ENCODE results near the gene SELENOS.

The SELENOS gene

GRCh38 chr15:101296418-101297405 lies 19.4 kb upstream of the SELENOS start:
- ATAC-seq, result no peak
- no peak for TF ChIP-seq TSHZ2 (CRISPR knock-in tag; IDR thresholded peaks at IDR 0.05)

DNA sequence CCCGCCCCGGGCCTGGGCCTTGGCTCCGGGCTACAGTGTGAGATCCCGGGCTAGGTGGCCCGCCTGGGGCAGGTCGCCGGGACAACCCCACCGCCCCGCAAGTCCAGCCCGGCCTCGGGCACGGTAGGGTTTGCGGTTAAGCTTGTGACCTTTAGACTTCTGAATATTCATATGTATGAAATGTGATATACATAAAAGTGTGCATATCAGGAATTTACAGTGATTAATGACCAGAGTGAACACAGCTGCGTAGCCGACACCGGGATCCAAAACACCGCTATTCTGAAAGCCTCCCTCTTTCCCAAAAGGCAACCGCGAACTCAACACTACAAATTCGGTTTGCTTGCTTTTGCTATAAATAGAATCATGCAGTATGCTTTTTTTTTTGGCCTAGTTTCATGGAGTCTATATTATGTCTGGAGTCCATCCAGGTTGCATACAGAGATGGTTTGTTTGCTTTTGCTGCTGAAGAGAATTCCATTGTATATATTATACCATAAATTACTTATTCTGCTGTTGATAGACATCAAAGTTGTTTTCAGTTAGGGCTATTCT lies 18.4 kb upstream of the SELENOS start:
- no peak for TF ChIP-seq ZNF8 (CRISPR knock-in tag; IDR thresholded peaks at IDR 0.05)
- TF ChIP-seq ZC3H10 (CRISPR knock-in tag; IDR thresholded peaks at IDR 0.05), result no peak
- no peak for TF ChIP-seq ZNF565 (CRISPR knock-in tag; conservative IDR thresholded peaks at IDR 0.05; ENCODE audit: low read depth)
- TF ChIP-seq, protein P1, sequence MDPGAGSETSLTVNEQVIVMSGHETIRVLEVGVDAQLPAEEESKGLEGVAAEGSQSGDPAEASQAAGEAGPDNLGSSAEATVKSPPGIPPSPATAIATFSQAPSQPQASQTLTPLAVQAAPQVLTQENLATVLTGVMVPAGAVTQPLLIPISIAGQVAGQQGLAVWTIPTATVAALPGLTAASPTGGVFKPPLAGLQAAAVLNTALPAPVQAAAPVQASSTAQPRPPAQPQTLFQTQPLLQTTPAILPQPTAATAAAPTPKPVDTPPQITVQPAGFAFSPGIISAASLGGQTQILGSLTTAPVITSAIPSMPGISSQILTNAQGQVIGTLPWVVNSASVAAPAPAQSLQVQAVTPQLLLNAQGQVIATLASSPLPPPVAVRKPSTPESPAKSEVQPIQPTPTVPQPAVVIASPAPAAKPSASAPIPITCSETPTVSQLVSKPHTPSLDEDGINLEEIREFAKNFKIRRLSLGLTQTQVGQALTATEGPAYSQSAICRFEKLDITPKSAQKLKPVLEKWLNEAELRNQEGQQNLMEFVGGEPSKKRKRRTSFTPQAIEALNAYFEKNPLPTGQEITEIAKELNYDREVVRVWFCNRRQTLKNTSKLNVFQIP (CRISPR knock-in tag; IDR thresholded peaks at IDR 0.05; ENCODE audit: borderline replicate concordance, low read depth), result no peak
- no peak for TF ChIP-seq ZFP3 (CRISPR knock-in tag; IDR thresholded peaks at IDR 0.05)
- no peak for TF ChIP-seq SNAI2 (CRISPR knock-in tag; IDR thresholded peaks at IDR 0.05)
- TF ChIP-seq GLIS3 (CRISPR knock-in tag; IDR thresholded peaks at IDR 0.05), result no peak
- no peak for TF ChIP-seq ARNTL (CRISPR knock-in tag; IDR thresholded peaks at IDR 0.05; ENCODE audit: borderline replicate concordance, low read depth)
- no peak for ATAC-seq

DNA sequence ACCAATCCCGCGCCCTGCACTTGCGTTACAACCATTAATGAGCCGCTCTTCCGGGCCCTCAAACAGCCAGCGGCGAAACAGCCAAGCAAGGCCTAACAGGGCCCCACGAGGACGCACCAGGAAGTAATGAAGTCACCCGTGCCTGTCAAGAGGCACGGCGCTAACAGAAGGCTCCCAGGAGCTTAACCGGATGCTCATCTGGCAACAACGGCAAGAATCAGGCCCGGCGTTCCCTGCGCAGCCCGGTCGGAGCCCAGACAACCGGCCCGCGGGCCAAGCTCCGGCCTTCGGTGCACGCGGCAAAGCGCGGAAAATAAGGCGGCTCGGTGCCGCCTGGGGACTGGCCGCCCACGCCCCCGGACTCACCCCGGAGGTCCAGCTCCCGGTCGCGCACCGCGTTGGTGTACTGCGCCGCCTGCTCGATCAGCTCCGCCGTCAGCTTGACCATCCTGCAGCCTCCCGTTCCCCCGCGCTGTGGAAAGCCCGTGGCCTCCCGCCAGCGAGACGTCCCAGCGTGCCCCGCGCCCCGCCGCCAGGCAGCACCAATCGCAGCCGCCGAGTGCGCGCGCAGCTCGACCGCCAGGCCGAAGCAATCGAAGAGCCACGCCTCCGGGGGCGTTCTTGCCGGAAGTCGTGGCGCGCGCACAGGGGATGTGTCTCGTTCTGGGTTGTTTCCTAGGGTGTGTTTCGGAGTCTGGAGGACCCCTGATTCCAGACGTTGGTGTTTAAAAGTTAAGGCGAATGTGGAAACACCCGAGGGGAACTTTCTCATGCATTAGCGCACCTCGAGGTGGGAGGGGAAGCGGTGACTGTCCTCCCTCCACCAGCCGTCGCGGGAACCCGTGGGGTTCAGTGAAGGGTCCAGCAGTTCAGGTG lies 17.7 kb upstream of the SELENOS start, which contains the start of gene SNRPA1:
SNRPA1 (minus strand) TSS at position 518 of the 876 bp plus-strand sequence; CDS start at position 448, 70 bp downstream.
- TF ChIP-seq CREB5 (CRISPR knock-in tag; IDR thresholded peaks at IDR 0.05; ENCODE audit: low read depth), result no peak
- TF ChIP-seq BACH2 (CRISPR knock-in tag; IDR thresholded peaks at IDR 0.05; ENCODE audit: borderline replicate concordance), result no peak
- TF ChIP-seq, protein P2, sequence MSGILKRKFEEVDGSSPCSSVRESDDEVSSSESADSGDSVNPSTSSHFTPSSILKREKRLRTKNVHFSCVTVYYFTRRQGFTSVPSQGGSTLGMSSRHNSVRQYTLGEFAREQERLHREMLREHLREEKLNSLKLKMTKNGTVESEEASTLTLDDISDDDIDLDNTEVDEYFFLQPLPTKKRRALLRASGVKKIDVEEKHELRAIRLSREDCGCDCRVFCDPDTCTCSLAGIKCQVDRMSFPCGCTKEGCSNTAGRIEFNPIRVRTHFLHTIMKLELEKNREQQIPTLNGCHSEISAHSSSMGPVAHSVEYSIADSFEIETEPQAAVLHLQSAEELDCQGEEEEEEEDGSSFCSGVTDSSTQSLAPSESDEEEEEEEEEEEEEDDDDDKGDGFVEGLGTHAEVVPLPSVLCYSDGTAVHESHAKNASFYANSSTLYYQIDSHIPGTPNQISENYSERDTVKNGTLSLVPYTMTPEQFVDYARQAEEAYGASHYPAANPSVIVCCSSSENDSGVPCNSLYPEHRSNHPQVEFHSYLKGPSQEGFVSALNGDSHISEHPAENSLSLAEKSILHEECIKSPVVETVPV (CRISPR knock-in tag; IDR thresholded peaks at IDR 0.05), result no peak
- TF ChIP-seq SNAI2 (CRISPR knock-in tag; IDR thresholded peaks at IDR 0.05), result no peak
- TF ChIP-seq PATZ1 (CRISPR knock-in tag; IDR thresholded peaks at IDR 0.05; ENCODE audit: borderline replicate concordance), result no peak
- no peak for TF ChIP-seq ZNF565 (CRISPR knock-in tag; conservative IDR thresholded peaks at IDR 0.05; ENCODE audit: low read depth)
- TF ChIP-seq OSR1 (CRISPR knock-in tag; IDR thresholded peaks at IDR 0.05), result no peak
- TF ChIP-seq RARB (CRISPR knock-in tag; IDR thresholded peaks at IDR 0.05), result no peak
- TF ChIP-seq ZNF70 (CRISPR knock-in tag; IDR thresholded peaks at IDR 0.05), result no peak
- TF ChIP-seq GLIS3 (CRISPR knock-in tag; IDR thresholded peaks at IDR 0.05), result no peak
- TF ChIP-seq ARNTL (CRISPR knock-in tag; IDR thresholded peaks at IDR 0.05; ENCODE audit: borderline replicate concordance, low read depth), result no peak
- TF ChIP-seq, protein P1 (CRISPR knock-in tag; IDR thresholded peaks at IDR 0.05; ENCODE audit: borderline replicate concordance, low read depth), result no peak
- TF ChIP-seq ZFP30 (CRISPR knock-in tag; IDR thresholded peaks at IDR 0.05), result no peak
- no peak for TF ChIP-seq TCF4 (CRISPR knock-in tag; IDR thresholded peaks at IDR 0.05; ENCODE audit: borderline replicate concordance)
- no peak for TF ChIP-seq TSHZ2 (CRISPR knock-in tag; IDR thresholded peaks at IDR 0.05)
- no peak for TF ChIP-seq ESRRG (CRISPR knock-in tag; IDR thresholded peaks at IDR 0.05)
- no peak for TF ChIP-seq CSDC2 (CRISPR knock-in tag; IDR thresholded peaks at IDR 0.05)
- no peak for TF ChIP-seq ZC3H10 (CRISPR knock-in tag; IDR thresholded peaks at IDR 0.05)
- peak; percentile 92 for ATAC-seq
